GM19023 (cell line): Measurements from ENCODE around the gene SALL3.
"Not testable (repeated sequence)": the region's sequence is repeated elsewhere in the genome, so short reads cannot be mapped to it uniquely, and the experiment has no call there.

Source experiments
- ATAC-seq: cut with Tn5 transposase; IDR thresholded peaks from one replicate; pipeline ENCODE4 v1.9.1; 2021; ENCODE audit warnings: mild to moderate bottlenecking, moderate library complexity; ENCODE audit not compliant: unreplicated experiment

SALL3 gene

GRCh38 chr18:78964727-78965126 is 14.9 kb upstream of the SALL3 start:
- ATAC-seq = not testable (repeated sequence)

GRCh38 chr18:78965260-78965659 is 14.4 kb upstream of the SALL3 start:
- no peak for ATAC-seq

GRCh38 chr18:78965917-78966792 is 13.5 kb upstream of the SALL3 start:
- no peak for ATAC-seq

DNA sequence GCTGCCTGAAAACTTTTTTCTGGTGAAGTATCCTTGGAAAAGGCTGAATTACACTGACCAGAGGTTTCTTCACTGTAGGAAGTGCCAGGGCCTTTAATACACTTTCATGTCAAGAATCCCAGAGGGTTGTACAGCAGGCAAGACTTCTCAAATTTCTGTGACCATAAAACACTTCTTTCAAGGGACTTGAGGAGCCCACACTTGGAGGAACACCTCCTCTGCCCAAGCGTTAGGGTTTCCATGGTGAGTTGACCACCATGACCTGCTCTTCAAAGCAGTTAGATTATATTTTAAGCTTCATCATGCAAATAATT is 12.9 kb upstream of the SALL3 start:
- no peak for ATAC-seq

GRCh38 chr18:78967692-78968091 is 11.9 kb upstream of the SALL3 start:
- no peak for ATAC-seq

DNA sequence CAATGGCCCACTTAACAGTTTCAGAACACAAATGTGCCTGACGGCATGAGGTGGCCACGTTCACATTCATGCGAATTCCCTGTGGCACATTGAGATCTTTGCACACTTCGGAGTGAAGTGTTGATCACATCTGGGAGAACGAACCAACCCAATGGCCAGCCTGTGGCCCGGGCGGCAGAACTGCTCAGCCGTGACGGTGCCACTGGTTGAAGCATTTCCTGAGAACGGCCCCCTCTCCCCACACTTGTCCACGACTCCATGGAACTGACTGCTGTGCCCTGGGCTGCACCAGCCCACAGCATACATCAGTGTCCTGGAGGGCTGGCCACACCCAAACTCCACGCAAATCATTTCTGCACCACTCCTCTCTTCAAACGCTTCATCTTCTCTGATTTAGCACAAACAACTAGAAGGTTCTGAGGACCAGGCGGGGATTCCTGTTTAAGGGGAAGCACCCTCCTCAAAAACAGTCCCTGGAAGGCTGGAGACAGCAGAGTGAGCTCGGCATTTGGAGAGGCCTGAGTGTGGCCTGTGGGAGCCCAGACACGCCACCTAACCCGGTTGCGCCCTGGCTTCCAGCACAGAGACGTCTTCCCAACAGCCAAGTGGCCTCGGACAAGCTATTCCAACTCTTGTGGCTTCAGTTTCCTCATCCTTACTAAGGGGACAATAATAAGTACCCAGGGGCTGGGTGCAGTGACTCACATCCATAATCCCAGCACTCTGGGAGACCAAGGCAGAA is 9.9 kb upstream of the SALL3 start:
- ATAC-seq = no peak

DNA sequence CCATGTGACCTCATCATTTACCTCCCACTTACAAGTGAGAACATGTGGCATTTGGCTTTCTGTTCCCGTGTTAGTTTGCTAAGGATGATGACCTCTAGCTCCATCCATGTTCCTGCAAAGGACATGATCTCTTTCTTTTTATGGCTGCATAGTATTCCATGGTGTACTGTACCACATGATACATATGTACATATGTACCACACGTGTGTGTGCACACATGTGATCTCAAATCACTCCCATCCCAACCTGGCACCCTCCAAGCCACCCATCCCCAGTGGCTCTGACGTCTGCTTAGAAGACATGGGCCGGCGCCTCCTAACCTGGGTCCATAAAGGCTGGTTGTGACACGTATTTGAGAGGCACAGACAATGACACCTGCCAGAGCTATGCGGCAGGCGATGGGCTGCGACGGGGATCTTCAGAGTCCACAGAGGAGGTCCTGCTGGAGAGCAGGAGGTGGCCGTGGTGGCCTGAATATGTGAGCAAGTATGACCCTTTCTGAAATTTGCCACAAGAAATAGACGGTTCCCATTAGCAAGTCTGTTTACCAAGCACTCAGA is 8.8 kb upstream of the SALL3 start:
- ATAC-seq = no peak

GRCh38 chr18:78971511-78972245 is 7.9 kb upstream of the SALL3 start:
- no peak for ATAC-seq

DNA sequence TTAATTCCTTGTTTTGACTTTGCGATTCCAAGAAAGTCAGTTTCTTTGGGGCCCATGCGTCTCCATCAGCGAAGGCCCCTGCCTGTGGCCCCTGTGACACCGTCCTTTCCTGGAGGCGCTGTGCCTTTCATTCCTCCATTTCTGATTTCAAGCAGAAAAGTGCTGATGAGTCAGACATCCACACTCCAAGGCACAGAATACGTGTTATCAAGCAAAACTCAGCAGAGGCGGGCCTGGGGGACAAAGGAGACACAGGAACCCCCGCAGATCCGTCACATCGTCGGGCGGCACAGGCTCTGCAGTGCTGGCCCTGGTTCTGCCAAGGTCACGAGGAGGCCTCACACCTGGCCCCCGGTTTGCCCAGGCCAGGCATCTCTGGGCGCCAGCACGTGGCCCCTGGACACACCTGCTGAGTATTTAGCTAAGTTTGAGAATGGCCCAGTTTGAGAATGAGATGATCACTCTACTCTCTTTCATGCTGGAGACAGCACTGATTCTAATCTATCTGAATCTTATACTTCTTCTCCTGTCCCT is 7.2 kb upstream of the SALL3 start:
- no peak for ATAC-seq

- ATAC-seq = no peak
Measured at GRCh38 chr18:78972930-78973331, 6.7 kb upstream of the SALL3 start.

DNA sequence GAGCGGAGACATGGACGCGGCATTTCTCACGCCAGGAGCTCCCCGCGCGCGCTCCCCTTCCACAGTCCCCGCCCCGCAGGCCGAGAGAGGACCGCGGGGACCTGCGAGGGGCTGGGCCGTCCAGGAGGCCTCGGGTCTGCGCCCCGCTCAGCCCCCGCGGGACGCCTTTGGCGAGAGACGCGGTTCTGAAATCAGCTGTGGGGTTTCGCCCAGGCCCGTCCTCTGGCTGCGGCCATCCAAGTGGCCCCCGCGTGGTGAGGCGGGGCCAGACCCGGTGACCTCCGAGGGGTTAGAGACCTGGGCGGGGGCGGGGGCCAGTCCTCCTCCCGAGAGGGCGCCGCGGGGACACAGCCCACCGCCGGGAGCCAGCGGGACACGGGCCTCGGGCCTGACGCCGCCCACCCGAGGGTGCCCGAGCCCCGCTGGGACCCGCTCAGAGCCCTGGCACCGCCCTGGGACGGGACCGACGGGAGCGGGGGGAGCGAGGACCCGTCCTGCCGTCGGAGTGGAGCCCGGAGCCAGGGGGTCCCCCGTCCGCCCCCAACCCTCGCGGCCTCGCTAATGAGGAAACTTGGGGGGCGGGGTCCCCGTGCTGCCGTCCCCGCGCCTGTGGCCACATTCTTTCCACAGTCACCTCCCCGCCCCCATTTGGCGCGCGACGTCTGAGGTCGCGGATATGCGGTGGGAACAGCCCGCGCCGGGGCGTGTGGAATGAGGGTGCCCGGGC is 6.1 kb upstream of the SALL3 start:
- no peak for ATAC-seq

DNA sequence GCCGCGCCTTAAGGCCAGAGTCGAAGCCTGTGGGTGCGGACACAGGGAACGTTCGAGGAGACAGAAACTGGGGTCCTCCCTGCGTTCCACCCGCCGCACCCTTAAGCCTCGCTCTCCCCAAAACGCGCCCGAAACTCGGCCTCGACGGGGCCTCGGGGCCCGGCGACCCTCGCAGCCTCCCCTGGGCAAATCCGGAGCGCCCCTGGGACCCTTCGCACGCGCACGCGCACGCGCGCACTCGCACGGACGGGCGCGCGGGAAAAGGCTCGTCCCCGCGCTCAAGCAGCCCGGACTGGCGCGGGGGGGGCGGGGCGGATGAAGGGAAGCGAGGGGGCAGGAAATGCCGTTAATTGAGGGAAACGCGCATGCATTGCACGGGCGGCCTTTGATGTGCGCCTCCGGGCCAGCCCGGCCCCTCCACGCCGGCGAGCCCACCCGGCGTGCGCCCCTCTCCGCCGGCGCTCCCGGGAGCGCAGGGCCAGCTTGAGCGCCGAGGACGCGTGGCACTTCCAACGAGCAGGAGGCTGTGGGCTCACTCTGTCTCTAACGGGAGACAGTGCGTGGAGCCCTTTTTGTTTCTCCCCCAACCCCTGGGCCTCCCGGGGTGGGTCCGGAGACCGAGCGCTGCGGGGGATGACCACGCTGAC is 5.4 kb upstream of the SALL3 start:
- ATAC-seq = no peak

- ATAC-seq = no peak
Measured at GRCh38 chr18:78975292-78975691, 4.3 kb upstream of the SALL3 start.

DNA sequence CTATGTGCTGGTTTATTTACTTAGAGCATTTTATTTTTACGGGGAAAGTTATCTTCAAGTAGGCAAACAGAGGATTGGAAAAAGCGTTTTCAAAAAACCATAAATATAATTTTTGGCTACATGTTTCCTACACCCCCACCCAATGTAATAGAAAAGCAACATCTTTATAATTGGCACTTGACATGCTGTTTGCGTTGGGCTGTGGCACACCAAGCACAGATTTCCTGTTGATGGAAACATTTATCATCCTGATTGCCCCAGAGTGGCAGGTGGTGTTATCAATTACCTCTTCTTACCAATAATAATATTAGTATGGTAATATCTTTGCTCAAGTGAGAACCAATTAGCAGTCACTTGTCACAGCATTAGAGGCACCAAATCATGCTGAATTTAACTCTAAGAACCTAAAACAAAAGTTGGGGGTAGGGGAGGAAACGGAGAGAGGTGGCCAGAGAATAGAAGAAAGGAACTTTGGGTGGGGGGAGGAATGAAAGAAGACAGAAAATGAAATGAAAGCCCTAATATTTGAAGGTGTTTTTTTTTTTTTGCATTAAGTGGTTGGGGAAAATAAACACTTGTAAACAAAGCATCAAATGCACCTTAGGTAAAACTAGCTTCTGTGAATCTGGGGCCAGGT is 3.8 kb upstream of the SALL3 start:
- ATAC-seq = no peak

DNA sequence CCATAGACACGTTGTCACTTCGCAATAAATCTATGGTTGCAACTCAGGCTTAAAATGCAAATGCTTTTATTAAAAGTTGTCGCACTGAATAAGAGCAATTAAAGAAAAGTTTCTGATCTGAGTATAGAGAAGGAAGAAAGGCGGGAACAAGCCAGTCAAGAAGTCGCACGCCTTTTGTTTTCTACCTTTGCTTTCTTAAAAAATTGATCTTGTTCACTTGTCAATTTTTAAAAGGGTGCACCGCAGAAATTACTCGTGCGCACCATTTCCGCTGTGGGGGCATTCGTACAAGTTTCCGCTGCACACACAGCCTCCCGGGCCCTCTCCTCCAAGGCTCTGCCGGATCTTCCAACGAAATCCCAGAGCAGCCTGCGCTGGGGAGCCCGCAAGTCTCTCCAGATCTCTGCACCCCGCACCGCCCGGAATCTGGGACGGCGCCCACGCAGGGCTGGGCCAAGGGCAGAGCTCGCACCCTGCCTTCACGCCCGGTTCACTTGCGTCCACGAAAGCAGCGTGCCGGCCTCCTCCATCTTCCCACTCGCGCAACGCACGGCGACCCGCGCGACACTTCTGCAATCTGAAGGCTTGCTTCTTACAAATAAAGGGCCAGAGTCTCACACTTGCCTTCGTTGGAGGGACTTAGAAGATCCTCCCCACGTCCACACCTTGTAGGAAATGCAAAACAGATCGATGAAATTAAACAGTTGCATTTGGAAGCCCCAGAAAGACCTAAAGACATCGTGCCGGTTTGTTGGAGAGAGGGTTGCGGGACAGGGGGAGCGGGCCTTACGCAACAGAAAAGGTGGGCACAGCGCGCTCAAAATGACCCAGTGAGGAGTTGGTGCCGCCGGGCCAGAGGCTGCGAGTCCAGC is 2.6 kb upstream of the SALL3 start:
- no peak for ATAC-seq

- ATAC-seq = no peak
Measured at GRCh38 chr18:78977637-78978348, 1.8 kb upstream of the SALL3 start.

- no peak for ATAC-seq
Measured at GRCh38 chr18:78978349-78979055, 1.1 kb upstream of the SALL3 start.
